Measurements from ENCODE around the gene ZNF232. TPM values are rescaled to one million over a fixed set of nuclear protein-coding genes. Genes with fewer than 3 reads are reported as not detected.

ZNF232 gene
- total and polyA plus RNA-seq, 11 donors: 2.2 to 6.5 (median 4.4) TPM

- Histone ChIP-seq H3K27me3 (no peaks in the 10 kb centered on the region), H3K36me3 (no peaks in the 10 kb centered on the region), H3K9me3 (no peaks in the 10 kb centered on the region), H3K4me3 (no peak overlapping the region), H3K4me1 (no peaks in the 10 kb centered on the region), H3K27ac (no peak overlapping the region)
- DNase-seq (no peak), ATAC-seq (no peak)
- WGBS, 4 donors: 59 to 68% (median 64%) methylated on average over 1 of the region's 1 CpG
- TF ChIP-seq POLR2A (IDR thresholded peaks at IDR 0.05) (no peak), CTCF (IDR thresholded peaks at IDR 0.05) (no peak)
- intact Hi-C loops (cut with DNase I): loop anchor here in 2 of 10 donors (5.0 to 10.0 kb wide), 2 partner anchors 33 to 160 kb away; partner anchors contain the start of gene CHRNE (in 2 of the 2)
Observed at GRCh38 chr17:5065227-5065744, 46.4 kb downstream of the ZNF232 start.

Other genes starting within 250 kb of the ZNF232 start
- gene C17orf107, start 212.3 kb downstream of the ZNF232 start, total RNA-seq: 1 to 10 TPM in 1 of 9 donors, under 1 TPM in 8; 0.07 to 1.3 (median 0.43) TPM
- gene C17orf107, start 212.3 kb downstream of the ZNF232 start, polyA plus RNA-seq: under 1 TPM; 0.46 to 0.69 TPM
- gene CHRNE, start 208.8 kb downstream of the ZNF232 start, total RNA-seq: 1 to 10 TPM in 2 of 9 donors, under 1 TPM in 7; 0.23 to 1.4 (median 0.48) TPM
- gene CHRNE, start 208.8 kb downstream of the ZNF232 start, polyA plus RNA-seq: under 1 TPM; 0.27 to 0.71 TPM
- under 1 TPM in 3 of 9 donors, not detected in 6; 0.20 to 0.35 (median 0.25) TPM for gene GP1BA, start 179.6 kb downstream of the ZNF232 start, total RNA-seq
- under 1 TPM; 0.06 to 0.19 TPM for gene GP1BA, start 179.6 kb downstream of the ZNF232 start, polyA plus RNA-seq
- gene SLC25A11, start 171.8 kb downstream of the ZNF232 start, total RNA-seq: 100 to 1,000 TPM; 146 to 282 (median 204) TPM
- 100 to 1,000 TPM; 136 to 168 TPM for gene SLC25A11, start 171.8 kb downstream of the ZNF232 start, polyA plus RNA-seq
- 100 to 1,000 TPM in 1 of 9 donors, 10 to 100 TPM in 8; 50.7 to 111 (median 79.6) TPM for gene RNF167, start 171.6 kb downstream of the ZNF232 start, total RNA-seq
- gene RNF167, start 171.6 kb downstream of the ZNF232 start, polyA plus RNA-seq: 100 to 1,000 TPM; 134 to 152 TPM
- gene PFN1, start 163.3 kb downstream of the ZNF232 start, total RNA-seq: 100 to 1,000 TPM; 145 to 608 (median 234) TPM
- gene PFN1, start 163.3 kb downstream of the ZNF232 start, polyA plus RNA-seq: 100 to 1,000 TPM; 177 to 982 TPM
- gene ENO3, start 160.8 kb downstream of the ZNF232 start, total RNA-seq: 1,000 to 10,000 TPM in 2 of 9 donors, 100 to 1,000 TPM in 7; 383 to 1,354 (median 668) TPM
- 1,000 to 10,000 TPM in 1 of 2 donors, 100 to 1,000 TPM in 1; 253 to 1,459 TPM for gene ENO3, start 160.8 kb downstream of the ZNF232 start, polyA plus RNA-seq
- 100 to 1,000 TPM in 6 of 9 donors, 10 to 100 TPM in 3; 88.7 to 149 (median 125) TPM for gene SPAG7, start 144.1 kb downstream of the ZNF232 start, total RNA-seq
- 100 to 1,000 TPM; 118 to 192 TPM for gene SPAG7, start 144.1 kb downstream of the ZNF232 start, polyA plus RNA-seq
- gene CAMTA2, start 124.2 kb downstream of the ZNF232 start, total RNA-seq: 100 to 1,000 TPM in 1 of 9 donors, 10 to 100 TPM in 8; 25.2 to 108 (median 32.4) TPM
- gene CAMTA2, start 124.2 kb downstream of the ZNF232 start, polyA plus RNA-seq: 10 to 100 TPM; 41.7 to 59.4 TPM
- gene INCA1, start 114.4 kb downstream of the ZNF232 start, total RNA-seq: 1 to 10 TPM in 8 of 9 donors, under 1 TPM in 1; 0.75 to 4.0 (median 2.7) TPM
- gene INCA1, start 114.4 kb downstream of the ZNF232 start, polyA plus RNA-seq: 1 to 10 TPM in 1 of 2 donors, under 1 TPM in 1; 0.64 to 5.1 TPM
- 100 to 1,000 TPM; 335 to 868 (median 539) TPM for gene KIF1C, start 113.9 kb downstream of the ZNF232 start, total RNA-seq
- gene KIF1C, start 113.9 kb downstream of the ZNF232 start, polyA plus RNA-seq: 100 to 1,000 TPM; 210 to 384 TPM
- gene SLC52A1, start 76.5 kb downstream of the ZNF232 start, total RNA-seq: under 1 TPM in 1 of 9 donors, not detected in 8; 0.12 TPM
- gene SLC52A1, start 76.5 kb downstream of the ZNF232 start, polyA plus RNA-seq: not detected
- gene ZFP3, start 33.4 kb downstream of the ZNF232 start, total RNA-seq: 10 to 100 TPM in 5 of 9 donors, 1 to 10 TPM in 4; 4.6 to 14.5 (median 11.1) TPM
- 1 to 10 TPM; 4.0 to 4.9 TPM for gene ZFP3, start 33.4 kb downstream of the ZNF232 start, polyA plus RNA-seq
- gene USP6, start 4.2 kb upstream of the ZNF232 start, total RNA-seq: 1 to 10 TPM in 1 of 9 donors, under 1 TPM in 6, not detected in 2; 0.05 to 1.6 (median 0.08) TPM
- under 1 TPM; 0.01 to 0.04 TPM for gene USP6, start 4.2 kb upstream of the ZNF232 start, polyA plus RNA-seq
- 1 to 10 TPM; 3.5 to 9.3 (median 7.2) TPM for gene ZNF594, start 80.0 kb upstream of the ZNF232 start, total RNA-seq
- 1 to 10 TPM; 3.2 to 3.3 TPM for gene ZNF594, start 80.0 kb upstream of the ZNF232 start, polyA plus RNA-seq
- 10 to 100 TPM in 1 of 9 donors, 1 to 10 TPM in 2, under 1 TPM in 6; 0.25 to 17.2 (median 0.72) TPM for gene SCIMP, start 123.0 kb upstream of the ZNF232 start, total RNA-seq
- gene SCIMP, start 123.0 kb upstream of the ZNF232 start, polyA plus RNA-seq: under 1 TPM; 0.11 to 0.98 TPM
- 10 to 100 TPM; 42.6 to 70.4 (median 54.1) TPM for gene RABEP1, start 170.4 kb upstream of the ZNF232 start, total RNA-seq
- gene RABEP1, start 170.4 kb upstream of the ZNF232 start, polyA plus RNA-seq: 10 to 100 TPM; 23.5 to 34.8 TPM

Measured in heart left ventricle (tissue), 16 donors.